Retinal pigment epithelial cell (primary cell): ENCODE results near the gene ELP6.
"Not testable (repeated sequence)": the region's sequence is repeated elsewhere in the genome, so short reads cannot be mapped to it uniquely, and the experiment has no call there.

Experiments
- DNase-seq: peaks from one replicate; pipeline ENCODE4 v3.0.0-alpha.2; 2010; ENCODE audit warnings: low read depth
- H3K4me3 ChIP-seq: 2 replicates; pipeline ENCODE4 v1.5.1; 2011; ENCODE audit warnings: mild to moderate bottlenecking, low read length, control low read depth, moderate library complexity
- TF ChIP-seq, protein P1 (sequence below): conservative IDR thresholded peaks from 2 replicates; pipeline ENCODE4 v1.5.1; 2011; ENCODE audit warnings: low read depth, low read length, control low read depth, inconsistent platforms

The ELP6 gene

DNA sequence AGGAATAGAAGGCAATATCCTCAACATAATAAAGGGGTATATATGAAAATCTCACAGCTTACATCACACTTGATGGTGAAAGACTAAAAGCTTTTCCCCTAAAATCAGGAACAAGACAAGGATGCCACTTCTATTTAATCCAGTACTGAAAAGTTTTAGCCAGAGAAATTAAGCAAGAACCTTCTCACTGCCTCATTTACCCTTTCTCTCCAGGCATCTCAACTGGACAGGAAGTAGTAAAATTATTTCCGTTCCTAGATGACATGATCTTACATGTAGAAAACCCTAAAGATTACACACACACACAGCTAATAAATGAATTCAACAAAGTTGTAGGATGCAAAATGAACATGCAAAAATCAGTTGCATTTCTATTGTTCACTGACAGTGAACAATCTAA lies 48.9 kb downstream of the ELP6 start:
- TF ChIP-seq, protein P1, sequence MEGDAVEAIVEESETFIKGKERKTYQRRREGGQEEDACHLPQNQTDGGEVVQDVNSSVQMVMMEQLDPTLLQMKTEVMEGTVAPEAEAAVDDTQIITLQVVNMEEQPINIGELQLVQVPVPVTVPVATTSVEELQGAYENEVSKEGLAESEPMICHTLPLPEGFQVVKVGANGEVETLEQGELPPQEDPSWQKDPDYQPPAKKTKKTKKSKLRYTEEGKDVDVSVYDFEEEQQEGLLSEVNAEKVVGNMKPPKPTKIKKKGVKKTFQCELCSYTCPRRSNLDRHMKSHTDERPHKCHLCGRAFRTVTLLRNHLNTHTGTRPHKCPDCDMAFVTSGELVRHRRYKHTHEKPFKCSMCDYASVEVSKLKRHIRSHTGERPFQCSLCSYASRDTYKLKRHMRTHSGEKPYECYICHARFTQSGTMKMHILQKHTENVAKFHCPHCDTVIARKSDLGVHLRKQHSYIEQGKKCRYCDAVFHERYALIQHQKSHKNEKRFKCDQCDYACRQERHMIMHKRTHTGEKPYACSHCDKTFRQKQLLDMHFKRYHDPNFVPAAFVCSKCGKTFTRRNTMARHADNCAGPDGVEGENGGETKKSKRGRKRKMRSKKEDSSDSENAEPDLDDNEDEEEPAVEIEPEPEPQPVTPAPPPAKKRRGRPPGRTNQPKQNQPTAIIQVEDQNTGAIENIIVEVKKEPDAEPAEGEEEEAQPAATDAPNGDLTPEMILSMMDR: no peak
- DNase-seq: no peak
- H3K4me3 ChIP-seq: no peak overlapping the region

DNA sequence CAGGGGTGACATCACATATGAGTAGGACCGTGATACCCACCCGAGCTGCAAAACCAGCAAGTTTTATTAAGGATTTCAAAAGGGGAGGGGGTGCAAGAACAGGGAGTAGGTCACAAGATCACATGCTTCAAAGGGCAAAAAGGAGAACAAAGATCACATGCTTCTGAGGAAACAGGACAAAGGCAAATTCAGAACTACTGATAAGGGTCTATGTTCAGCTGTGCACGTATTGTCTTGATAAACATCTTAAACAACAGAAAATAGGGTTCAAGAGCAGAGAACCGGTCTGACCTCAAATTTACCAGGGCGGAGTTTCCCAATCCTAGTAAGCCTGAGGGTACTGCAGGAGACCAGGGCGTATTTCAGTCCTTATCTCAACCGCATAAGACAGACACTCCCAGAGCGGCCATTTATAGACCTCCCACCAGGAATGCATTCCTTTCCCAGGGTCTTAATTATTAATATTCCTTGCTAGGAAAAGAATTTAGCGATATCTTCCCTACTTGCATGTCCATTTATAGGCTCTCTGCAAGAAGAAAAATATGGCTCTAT lies 53.9 kb downstream of the ELP6 start:
- not testable (repeated sequence) for DNase-seq, H3K4me3 ChIP-seq

DNA sequence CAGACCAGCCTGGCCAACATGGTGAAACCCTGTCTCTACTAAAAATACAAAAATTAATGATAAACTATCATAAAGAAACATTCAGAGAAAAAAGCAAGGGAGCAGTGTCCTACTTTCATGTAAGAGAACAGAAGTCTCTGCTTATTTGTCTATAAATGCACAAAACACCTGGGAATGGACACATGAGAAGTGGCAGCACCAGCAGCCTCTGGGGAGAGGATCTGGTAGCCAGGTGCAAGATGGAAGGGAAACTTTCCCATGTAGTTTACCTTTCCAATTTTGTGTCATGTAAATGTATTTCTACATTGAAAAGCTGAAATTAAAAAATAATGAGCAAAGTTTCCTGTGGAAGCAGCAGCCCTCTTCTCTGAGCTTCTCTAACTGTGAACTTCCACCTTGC lies 56.5 kb downstream of the ELP6 start:
- DNase-seq: no peak
- H3K4me3 ChIP-seq: no peak overlapping the region
- TF ChIP-seq, protein P1: no peak

DNA sequence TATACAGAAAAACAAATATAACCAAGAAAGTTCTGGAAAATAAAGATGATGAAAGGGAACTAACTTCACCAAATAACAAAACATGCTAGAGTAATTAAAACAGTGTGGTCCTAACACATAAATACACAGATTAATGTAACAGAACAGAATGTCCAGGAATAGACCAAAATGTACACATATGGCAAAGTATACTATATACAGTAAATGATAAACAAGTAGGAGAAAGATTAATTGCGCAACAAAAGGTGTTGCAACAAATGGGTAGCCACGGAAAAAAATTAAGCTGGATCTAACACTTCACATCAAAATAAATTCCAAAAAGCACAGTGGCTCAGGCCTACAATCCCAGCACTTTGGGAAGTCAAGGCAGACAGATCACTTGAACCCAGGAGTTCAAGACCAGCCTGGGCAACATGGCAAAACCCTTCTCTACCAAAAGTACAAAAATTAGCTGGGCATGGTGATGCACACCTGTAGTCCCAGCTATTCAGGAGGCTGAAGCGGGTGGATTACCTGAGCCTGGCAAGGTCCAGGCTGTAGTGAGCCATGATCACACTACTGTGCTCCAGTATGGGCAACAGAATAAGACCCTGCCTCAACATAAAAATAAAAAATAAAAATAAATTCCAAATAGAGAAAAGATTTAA lies 57.6 kb downstream of the ELP6 start:
- H3K4me3 ChIP-seq: no peak overlapping the region
- TF ChIP-seq, protein P1: no peak
- no peak for DNase-seq

DNA sequence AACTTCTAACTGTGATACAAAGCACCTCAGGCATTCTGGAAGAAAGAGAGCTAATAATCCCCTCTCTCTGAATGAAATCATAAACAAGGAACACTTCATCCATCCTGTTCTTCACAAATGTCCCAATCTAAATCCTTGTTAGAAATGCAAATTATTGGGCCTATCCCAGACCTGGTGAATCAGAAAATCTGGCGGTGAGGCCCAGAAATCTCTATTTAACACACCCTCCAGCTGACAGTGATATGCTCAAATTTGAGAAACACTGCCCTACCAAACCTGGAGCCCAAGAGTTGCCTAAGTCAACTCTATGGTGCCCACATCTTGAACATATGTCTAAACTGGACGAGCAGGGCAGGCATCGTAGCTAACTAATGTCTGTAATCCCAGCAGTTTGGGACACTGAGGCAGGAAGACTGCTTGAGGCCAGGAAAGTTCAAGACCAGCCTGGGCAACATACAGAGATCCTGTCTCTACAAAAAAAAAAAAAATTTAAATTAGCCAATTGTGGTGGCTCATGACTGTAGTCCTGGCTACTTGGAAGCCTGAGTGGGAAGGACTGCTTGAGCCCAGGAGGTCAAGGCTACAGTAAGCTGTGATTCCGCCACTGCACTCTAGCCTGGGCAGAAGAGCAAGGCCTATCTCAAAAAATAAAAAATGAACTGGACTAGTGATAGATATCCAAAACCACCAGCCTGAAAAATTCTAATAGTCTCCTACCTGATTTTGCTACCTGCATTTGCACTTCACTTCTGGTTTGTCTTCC lies 60.9 kb downstream of the ELP6 start:
- DNase-seq: no peak
- no peak overlapping the region for H3K4me3 ChIP-seq
- TF ChIP-seq, protein P1: no peak
